PC-3 (cell line): ENCODE data around the gene CRYGB. TPM values are rescaled to one million over a fixed set of nuclear protein-coding genes. Genes with fewer than 3 reads are reported as not detected.
"Not testable (repeated sequence)": the region's sequence is repeated elsewhere in the genome, so short reads cannot be mapped to it uniquely, and the experiment has no call there.

Experiments used
- ATAC-seq: fragments of 200-7000 bp; cut with Tn5 transposase; 2 replicates; pipeline ENCODE4 v1.9.1; 2020; ENCODE audit warnings: mild to moderate bottlenecking, moderate library complexity
- BruUV-seq: library from RNA; stranded (reverse); fragments of 400-500 nt; replicated peaks from 2 replicates; lab custom pipeline; 2021; lab: Mats Ljungman, UMichigan
- CTCF ChIA-PET: fragments of 300-600 bp; sonication (Branson Sonifier 250); formaldehyde crosslinking; loops from one replicate; lab custom pipeline; 2022; ENCODE audit warnings: antibody characterized with exemption; lab: Charles Lee
- POLR2A ChIA-PET: fragments of 300-600 bp; sonication (Branson Sonifier 250); formaldehyde crosslinking; loops from one replicate; lab custom pipeline; 2022; ENCODE audit warnings: antibody characterized with exemption; ENCODE audit not compliant: unreplicated experiment; lab: Charles Lee
- DNase-seq: peaks from one replicate; pipeline ENCODE4 v3.0.0-alpha.2; 2015
- H2AFZ ChIP-seq: fragments of 300-600 bp; sonication (generic); 2 replicates; pipeline ENCODE4 v1.6.0; 2016; ENCODE audit warnings: antibody characterized with exemption, low read length
- H3F3A ChIP-seq: fragments of 300-600 bp; sonication (generic); one replicate; pipeline ENCODE4 v1.6.0; 2017; ENCODE audit warnings: antibody characterized with exemption, low read length, control low read depth, mild to moderate bottlenecking; ENCODE audit not compliant: unreplicated experiment
- H3K27ac ChIP-seq: fragments of 300-600 bp; sonication (generic); 2 replicates; pipeline ENCODE4 v1.5.1; 2016; ENCODE audit warnings: mild to moderate bottlenecking, low read length
- H3K27me3 ChIP-seq: fragments of 300-600 bp; sonication (generic); 2 replicates; pipeline ENCODE4 v1.6.1; 2016; ENCODE audit warnings: low read length, mixed read lengths
- H3K36me3 ChIP-seq: fragments of 300-600 bp; sonication (generic); 2 replicates; pipeline ENCODE4 v1.6.1; 2016; ENCODE audit warnings: low read depth, mixed run types, low read length, mixed read lengths
- H3K4me1 ChIP-seq: fragments of 300-600 bp; sonication (generic); 2 replicates; pipeline ENCODE4 v1.5.1; 2016; ENCODE audit warnings: low read length; ENCODE audit not compliant: insufficient read depth
- H3K4me2 ChIP-seq: fragments of 300-600 bp; sonication (generic); 2 replicates; pipeline ENCODE4 v1.6.0; 2016; ENCODE audit warnings: low read length
- H3K4me3 ChIP-seq: fragments of 300-600 bp; sonication (generic); 2 replicates; pipeline ENCODE4 v1.5.1; 2016; ENCODE audit warnings: mild to moderate bottlenecking, low read length, mixed read lengths
- H3K79me2 ChIP-seq: fragments of 300-600 bp; sonication (generic); 2 replicates; pipeline ENCODE4 v1.6.1; 2017; ENCODE audit warnings: low read length, mixed read lengths
- H3K9ac ChIP-seq: fragments of 300-600 bp; sonication (generic); 2 replicates; pipeline ENCODE4 v1.6.0; 2016; ENCODE audit warnings: mild to moderate bottlenecking, low read length
- H3K9me2 ChIP-seq: fragments of 300-600 bp; sonication (generic); replicated peaks from 2 replicates; pipeline ENCODE4 v1.6.1; 2016; ENCODE audit warnings: mixed run types, low read length, mixed read lengths
- H3K9me3 ChIP-seq: fragments of 300-600 bp; sonication (generic); 2 replicates; pipeline ENCODE4 v1.6.1; 2016; ENCODE audit warnings: low read length, mixed read lengths
- H4K20me1 ChIP-seq: fragments of 300-600 bp; sonication (generic); 2 replicates; pipeline ENCODE4 v1.6.1; 2016; ENCODE audit warnings: low read length, mixed read lengths
- EZH2 ChIP-seq: fragments of 300-600 bp; sonication (generic); IDR thresholded peaks from one replicate; pipeline ENCODE4 v1.6.1; 2017; ENCODE audit warnings: antibody characterized with exemption, mild to moderate bottlenecking, low read length; ENCODE audit not compliant: unreplicated experiment
- EZH2phosphoT487 ChIP-seq: fragments of 300-600 bp; sonication (generic); IDR thresholded peaks from 2 replicates; pipeline ENCODE4 v1.6.1; 2018; ENCODE audit warnings: mild to moderate bottlenecking, antibody characterized with exemption, low read length, borderline replicate concordance
- intact Hi-C: fragments of 100-400 bp; cut with micrococcal nuclease; formaldehyde crosslinking; loops from 2 replicates; pipeline ENCODE4 v1.9.0; 2023
- total RNA-seq: library from RNA; depleted of rRNA; stranded (reverse); fragments of >200 nt; gene quantifications from 2 replicates; pipeline ENCODE4 v1.2.3, GENCODE V29; 2014
- TF ChIP-seq, protein P1 (sequence below): fragments of 300-600 bp; sonication (generic); conservative IDR thresholded peaks from 2 replicates; pipeline ENCODE4 v1.5.1; 2017; ENCODE audit warnings: antibody characterized with exemption, low read depth, mild to moderate bottlenecking, low read length

Gene CRYGB
- total RNA-seq, 1 experiment from 2014 or later = not detected

DNA sequence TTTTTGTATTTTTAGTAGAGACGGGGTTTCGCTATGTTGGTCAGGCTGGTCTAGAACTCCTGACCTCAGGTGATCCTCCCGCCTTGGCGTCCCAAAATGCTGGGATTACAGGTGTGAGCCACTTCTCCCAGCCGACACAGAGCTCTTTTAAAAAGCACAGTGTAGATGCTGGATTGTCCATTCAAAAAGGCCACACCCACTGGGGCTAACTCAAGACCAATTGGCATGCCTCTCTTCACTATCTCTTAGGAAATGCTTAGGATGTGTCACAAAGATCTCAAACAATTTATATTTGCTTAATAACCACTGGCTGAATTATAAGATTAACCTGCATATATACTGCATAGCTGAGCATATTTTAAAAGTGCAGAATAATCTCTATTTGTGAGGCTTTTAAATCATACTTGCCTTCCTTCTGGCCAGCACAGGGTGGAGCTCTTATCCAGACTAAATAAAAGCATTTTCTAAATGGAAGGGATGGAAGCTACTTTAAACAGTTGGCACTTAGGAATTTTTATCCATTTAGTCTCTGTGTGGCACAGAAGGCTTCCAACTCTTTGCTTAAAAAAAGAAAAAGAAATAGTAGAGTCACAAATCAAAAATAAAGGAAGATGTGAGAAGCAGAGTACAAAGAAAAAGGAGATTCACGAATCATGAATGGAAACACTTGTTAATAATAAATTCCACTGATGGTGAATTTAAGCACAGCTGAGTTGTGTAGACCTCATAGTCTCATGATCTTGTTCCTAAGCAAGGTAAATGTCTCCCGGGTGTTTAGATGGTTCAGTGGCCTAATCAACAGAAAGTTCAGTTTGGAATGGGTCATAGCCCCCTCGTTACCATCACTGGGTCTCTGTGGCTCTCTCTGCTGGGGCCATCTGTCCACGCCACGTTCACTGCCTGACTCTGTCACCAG is 44.0 kb downstream of the CRYGB start:
- Histone ChIP-seq H4K20me1 (no peaks in the 10 kb centered on the region), H3K27me3 (no peaks in the 10 kb centered on the region), H3K4me3 (no peak overlapping the region), H3K4me2 (peak overlapping the region; percentile 51), H3K4me1 (0 out of 2 replicates have a peak, but pooled peaks cover 5% of the 10 kb centered on the region), H3K9ac (no peak overlapping the region), H3K27ac (no peak overlapping the region), H3K9me2 (no peaks in the 10 kb centered on the region), H3K9me3 (no peaks in the 10 kb centered on the region), H2AFZ (peak overlapping the region; percentile 39; the same call in 1 of the 2 replicates), H3F3A (no peaks in the 10 kb centered on the region), H3K36me3 (no peaks in the 10 kb centered on the region), H3K79me2 (no peaks in the 10 kb centered on the region)
- TF ChIP-seq EZH2 (no peak), EZH2phosphoT487 (no peak)
- TF ChIP-seq, protein P1, sequence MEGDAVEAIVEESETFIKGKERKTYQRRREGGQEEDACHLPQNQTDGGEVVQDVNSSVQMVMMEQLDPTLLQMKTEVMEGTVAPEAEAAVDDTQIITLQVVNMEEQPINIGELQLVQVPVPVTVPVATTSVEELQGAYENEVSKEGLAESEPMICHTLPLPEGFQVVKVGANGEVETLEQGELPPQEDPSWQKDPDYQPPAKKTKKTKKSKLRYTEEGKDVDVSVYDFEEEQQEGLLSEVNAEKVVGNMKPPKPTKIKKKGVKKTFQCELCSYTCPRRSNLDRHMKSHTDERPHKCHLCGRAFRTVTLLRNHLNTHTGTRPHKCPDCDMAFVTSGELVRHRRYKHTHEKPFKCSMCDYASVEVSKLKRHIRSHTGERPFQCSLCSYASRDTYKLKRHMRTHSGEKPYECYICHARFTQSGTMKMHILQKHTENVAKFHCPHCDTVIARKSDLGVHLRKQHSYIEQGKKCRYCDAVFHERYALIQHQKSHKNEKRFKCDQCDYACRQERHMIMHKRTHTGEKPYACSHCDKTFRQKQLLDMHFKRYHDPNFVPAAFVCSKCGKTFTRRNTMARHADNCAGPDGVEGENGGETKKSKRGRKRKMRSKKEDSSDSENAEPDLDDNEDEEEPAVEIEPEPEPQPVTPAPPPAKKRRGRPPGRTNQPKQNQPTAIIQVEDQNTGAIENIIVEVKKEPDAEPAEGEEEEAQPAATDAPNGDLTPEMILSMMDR = peak; percentile 84
- POLR2A ChIA-PET = no interaction called here
- CTCF ChIA-PET = interaction anchor here (0.5 to 1.6 kb wide), 9 partner anchors 18 to 165 kb away, joined by 3 to 11 read pairs (median 3); no protein-coding TSS in a partner anchor
- intact Hi-C loops = loop anchor here (1.0 to 2.0 kb wide), 3 partner anchors 47 to 153 kb away; partner anchors contain the start of gene IDH1
- ATAC-seq (peak; percentile 87), DNase-seq (peak; percentile 70)
- no TSS peak for BruUV-seq

DNA sequence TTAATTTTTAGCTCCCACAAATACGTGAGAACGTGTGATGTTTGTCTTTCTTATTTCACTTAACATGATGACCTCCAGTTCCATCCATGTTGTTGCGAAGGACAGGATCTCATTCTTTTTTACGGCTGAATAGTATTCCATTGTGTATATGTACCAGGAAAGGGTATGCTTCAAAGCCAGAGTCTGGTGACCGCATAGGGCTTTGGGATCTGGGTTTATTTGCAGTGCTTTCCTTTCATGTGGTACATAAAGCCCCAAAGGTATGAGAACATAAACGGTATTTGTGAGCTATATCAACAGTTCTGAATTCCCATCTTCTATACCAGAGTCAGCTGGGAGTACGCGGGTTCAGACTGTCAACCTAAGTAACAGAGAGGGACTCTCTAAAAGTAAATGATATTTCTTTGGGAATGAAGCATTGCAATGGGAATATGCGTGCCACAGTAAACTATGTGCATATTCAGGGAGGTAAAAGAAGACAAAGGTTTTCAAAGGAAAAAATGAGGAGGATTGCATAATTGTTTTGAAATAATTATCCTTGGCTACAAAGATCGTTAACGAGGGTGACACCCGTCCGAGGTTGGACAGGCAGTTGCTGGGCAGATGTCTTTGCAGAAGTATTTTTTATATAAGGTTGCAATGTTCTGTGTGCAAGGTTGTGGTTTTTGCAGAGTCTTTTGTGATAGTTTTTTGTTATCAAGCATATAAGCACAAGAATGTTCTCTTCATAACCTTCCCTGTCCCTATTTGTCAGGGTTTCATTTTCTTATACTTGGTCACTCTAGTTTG is 46.1 kb downstream of the CRYGB start:
- Histone ChIP-seq H3K4me2 (no peak overlapping the region), H3F3A (no peaks in the 10 kb centered on the region), H3K9me2 (no peaks in the 10 kb centered on the region), H3K9ac (no peak overlapping the region), H3K79me2 (no peaks in the 10 kb centered on the region), H3K4me1 (0 out of 2 replicates have a peak, but pooled peaks cover 5% of the 10 kb centered on the region), H2AFZ (no peak overlapping the region), H3K36me3 (no peaks in the 10 kb centered on the region), H3K9me3 (no peaks in the 10 kb centered on the region), H3K27me3 (no peaks in the 10 kb centered on the region), H3K27ac (no peak overlapping the region), H4K20me1 (no peaks in the 10 kb centered on the region), H3K4me3 (no peak overlapping the region)
- TF ChIP-seq EZH2phosphoT487 (no peak), EZH2 (no peak)
- TF ChIP-seq, protein P1 = no peak
- no TSS peak for BruUV-seq
- DNase-seq = no peak
- ChIA-PET POLR2A (no interaction called here), CTCF (interaction anchor here (0.6 kb wide), 1 partner anchor 31 kb away, joined by 3 read pairs; no protein-coding TSS in a partner anchor)
- no peak for ATAC-seq
- intact Hi-C loops = no loop called here

DNA sequence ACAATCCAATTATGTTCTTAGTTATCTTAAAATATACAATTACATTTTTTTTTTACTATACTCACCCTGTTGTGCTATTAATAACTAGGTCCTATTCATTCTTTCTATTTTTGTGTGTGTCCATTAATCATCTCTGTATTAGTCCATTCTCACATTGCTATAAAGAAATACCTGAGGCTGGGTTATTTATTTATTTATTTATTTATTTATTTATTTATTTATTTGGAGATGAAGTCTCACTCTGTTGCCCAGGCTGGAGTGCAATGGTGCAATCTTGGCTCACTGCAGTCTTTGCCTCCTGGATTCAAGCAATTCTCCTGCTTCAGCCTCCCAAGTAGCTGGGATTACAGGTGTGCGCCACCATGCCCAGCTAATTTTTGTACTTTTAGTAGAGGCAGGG is 47.3 kb downstream of the CRYGB start:
- H3F3A ChIP-seq, H3K27me3 ChIP-seq, DNase-seq, H3K79me2 ChIP-seq, H4K20me1 ChIP-seq, H3K4me3 ChIP-seq, H3K36me3 ChIP-seq, intact Hi-C loops, H3K9me2 ChIP-seq, ATAC-seq, POLR2A ChIA-PET, H3K4me2 ChIP-seq, H3K9me3 ChIP-seq, H3K4me1 ChIP-seq, H3K27ac ChIP-seq, CTCF ChIA-PET, H2AFZ ChIP-seq, H3K9ac ChIP-seq, BruUV-seq: not testable (repeated sequence)
